HEK293T (cell line): ENCODE measurements around the gene TOMM34.

Experiments used
- ARNT ChIP-seq: fragments of 450-650 bp; IDR thresholded peaks from 2 replicates; pipeline ENCODE4 v1.6.1; 2017; ENCODE audit warnings: mild to moderate bottlenecking
- BHLHE40 ChIP-seq: fragments of 450-650 bp; IDR thresholded peaks from 2 replicates; pipeline ENCODE4 v1.6.1; 2016; ENCODE audit warnings: mild to moderate bottlenecking, moderate library complexity, borderline replicate concordance
- ELF4 ChIP-seq: fragments of 450-650 bp; IDR thresholded peaks from 2 replicates; pipeline ENCODE4 v1.6.1; 2017; ENCODE audit warnings: antibody characterized with exemption
- FOXK2 ChIP-seq: fragments of 450-650 bp; IDR thresholded peaks from 2 replicates; pipeline ENCODE4 v1.6.1; 2016; ENCODE audit warnings: mild to moderate bottlenecking
- FOXM1 ChIP-seq: fragments of 450-650 bp; IDR thresholded peaks from 2 replicates; pipeline ENCODE4 v1.6.1; 2017; ENCODE audit warnings: mild to moderate bottlenecking, borderline replicate concordance
- LEF1 ChIP-seq: fragments of 450-650 bp; IDR thresholded peaks from 2 replicates; pipeline ENCODE4 v1.6.1; 2017; ENCODE audit warnings: mild to moderate bottlenecking, borderline replicate concordance
- NFRKB ChIP-seq: fragments of 450-650 bp; IDR thresholded peaks from 2 replicates; pipeline ENCODE4 v1.6.1; 2016; ENCODE audit warnings: mild to moderate bottlenecking, moderate library complexity
- SP1 ChIP-seq: fragments of 450-650 bp; IDR thresholded peaks from 2 replicates; pipeline ENCODE4 v1.6.1; 2017
- SUZ12 ChIP-seq: fragments of 450-650 bp; IDR thresholded peaks from 2 replicates; pipeline ENCODE4 v1.6.1; 2016; ENCODE audit warnings: mild to moderate bottlenecking
- TARDBP ChIP-seq: fragments of 450-650 bp; IDR thresholded peaks from 2 replicates; pipeline ENCODE4 v1.6.1; 2016
- ZNF384 ChIP-seq: fragments of 450-650 bp; IDR thresholded peaks from 2 replicates; pipeline ENCODE4 v1.6.1; 2016

DNA sequence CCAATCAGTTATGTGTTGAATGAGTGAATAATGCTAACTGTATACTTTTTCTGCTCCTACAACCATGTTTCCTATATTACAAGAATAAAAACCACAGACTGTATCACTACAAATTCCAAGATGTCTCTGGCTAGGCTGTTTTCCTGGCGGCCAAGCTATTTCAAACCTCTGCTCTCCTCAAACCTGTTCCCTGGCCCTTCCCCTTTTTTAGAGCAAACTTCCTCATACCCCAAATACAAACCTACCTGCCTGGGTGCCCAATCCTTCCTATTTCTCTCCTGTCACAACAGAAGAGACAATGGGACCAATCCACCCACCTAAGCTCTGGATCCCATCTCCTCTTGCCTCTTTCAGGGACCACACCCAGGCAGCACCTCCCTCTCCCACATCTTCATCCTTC, 7.5 kb downstream of the TOMM34 start:
- no peak for TF ChIP-seq FOXM1
- no peak for TF ChIP-seq SP1
- no peak for TF ChIP-seq NFRKB
- no peak for TF ChIP-seq FOXK2
- TF ChIP-seq LEF1 = no peak
- no peak for TF ChIP-seq BHLHE40
- TF ChIP-seq ZNF384 = no peak
- no peak for TF ChIP-seq TARDBP
- no peak for TF ChIP-seq ARNT
- TF ChIP-seq SUZ12 = no peak
- no peak for TF ChIP-seq ELF4
